Activated CD4-positive, alpha-beta T cell treated with anti-CD3 and anti-CD28 coated beads, Interleukin-2, amount 10 ng/mL, durations not matched to agents 7 days and 5 days (primary cell): ENCODE data around the gene CCNG2. TPM values are rescaled to one million over a fixed set of nuclear protein-coding genes. Genes with fewer than 3 reads are reported as not detected.

ENCODE experiments used
- CTCF ChIA-PET: fragments of 350-600 bp; sonication (Branson Sonifier 250); formaldehyde crosslinking; loops from one replicate; lab custom pipeline; 2021; ENCODE audit warnings: antibody characterized with exemption; lab: Charles Lee
- POLR2A ChIA-PET: fragments of 350-600 bp; sonication (Branson Sonifier 250); formaldehyde crosslinking; loops from one replicate; lab custom pipeline; 2021; ENCODE audit warnings: antibody characterized with exemption; lab: Charles Lee
- DNase-seq: peaks from one replicate; pipeline ENCODE4 v3.0.0-alpha.2; 2020
- H3K27ac Mint-ChIP-seq: one replicate; pipeline ENCODE4 v1.8.0; 2021; ENCODE audit warnings: mild to moderate bottlenecking, moderate library complexity, mixed read lengths
- H3K27me3 Mint-ChIP-seq: one replicate; pipeline ENCODE4 v1.8.0; 2021; ENCODE audit warnings: mixed read lengths
- H3K36me3 Mint-ChIP-seq: one replicate; pipeline ENCODE4 v1.8.0; 2021; ENCODE audit warnings: low read depth, mixed read lengths
- H3K4me1 Mint-ChIP-seq: one replicate; pipeline ENCODE4 v1.8.0; 2021; ENCODE audit warnings: mixed read lengths
- H3K4me3 Mint-ChIP-seq: one replicate; pipeline ENCODE4 v1.8.0; 2021; ENCODE audit warnings: mild to moderate bottlenecking, moderate library complexity, mixed read lengths
- H3K9me3 Mint-ChIP-seq: one replicate; pipeline ENCODE4 v1.8.0; 2021; ENCODE audit warnings: mixed read lengths
- total RNA-seq, 2 experiments: library from RNA; stranded (reverse); gene quantifications; one replicate each; pipeline ENCODE4 v1.2.3, GENCODE V29; 2021

Gene CCNG2
- total RNA-seq, 2 experiments from 2014 or later, result 28.1 to 31.5 TPM

- DNase-seq, result no peak
- POLR2A ChIA-PET, result no interaction called here
- peaks cover 8% of the 10 kb centered on the region for H3K4me1 Mint-ChIP-seq
- H3K36me3 Mint-ChIP-seq, result no peaks in the 10 kb centered on the region
- CTCF ChIA-PET, result interaction anchor here (0.6 to 1.5 kb wide), 10 partner anchors 9 to 117 kb away, joined by 3 to 6 read pairs (median 3); no protein-coding TSS in a partner anchor
- H3K4me3 Mint-ChIP-seq, result no peak overlapping the region
- H3K27ac Mint-ChIP-seq, result no peak overlapping the region
- peaks cover 11% of the 10 kb centered on the region for H3K27me3 Mint-ChIP-seq
- no peaks in the 10 kb centered on the region for H3K9me3 Mint-ChIP-seq
Measured at GRCh38 chr4:77199276-77199675, 42.3 kb downstream of the CCNG2 start.

GRCh38 chr4:77199701-77200100 lies 42.7 kb downstream of the CCNG2 start:
- Mint-ChIP-seq H3K27ac (no peak overlapping the region), H3K27me3 (peaks cover 12% of the 10 kb centered on the region)

GRCh38 chr4:77201343-77201742 lies 44.3 kb downstream of the CCNG2 start:
- no peaks in the 10 kb centered on the region for H3K36me3 Mint-ChIP-seq
- DNase-seq, result no peak
- ChIA-PET POLR2A (no interaction called here), CTCF (interaction anchor here (0.8 to 4.2 kb wide), 3 partner anchors 11 to 105 kb away, joined by 3 to 35 read pairs (median 23); no protein-coding TSS in a partner anchor)
- H3K27me3 Mint-ChIP-seq, result peaks cover 9% of the 10 kb centered on the region
- peaks cover 5% of the 10 kb centered on the region for H3K4me1 Mint-ChIP-seq
- H3K9me3 Mint-ChIP-seq, result no peaks in the 10 kb centered on the region
- no peak overlapping the region for H3K4me3 Mint-ChIP-seq
- no peak overlapping the region for H3K27ac Mint-ChIP-seq

More at GRCh38 chr4:77199701-77200100, 42.7 kb downstream of the CCNG2 start:
- peaks cover 5% of the 10 kb centered on the region for H3K4me1 Mint-ChIP-seq
- H3K4me3 Mint-ChIP-seq, result no peak overlapping the region
- H3K9me3 Mint-ChIP-seq, result no peaks in the 10 kb centered on the region
- ChIA-PET POLR2A (no interaction called here), CTCF (interaction anchor here (0.6 to 1.5 kb wide), 5 partner anchors 9 to 113 kb away, joined by 3 to 4 read pairs (median 3); no protein-coding TSS in a partner anchor)
- DNase-seq, result no peak
- no peaks in the 10 kb centered on the region for H3K36me3 Mint-ChIP-seq

GRCh38 chr4:77201857-77202256 lies 44.9 kb downstream of the CCNG2 start:
- H3K9me3 Mint-ChIP-seq, result no peaks in the 10 kb centered on the region
- ChIA-PET CTCF (interaction anchor here (0.5 to 4.2 kb wide), 6 partner anchors 11 to 222 kb away, joined by 3 to 35 read pairs (median 5); no protein-coding TSS in a partner anchor), POLR2A (no interaction called here)
- H3K4me1 Mint-ChIP-seq, result peaks cover 5% of the 10 kb centered on the region
- H3K27ac Mint-ChIP-seq, result no peak overlapping the region
- no peak for DNase-seq
- H3K4me3 Mint-ChIP-seq, result no peak overlapping the region
- H3K36me3 Mint-ChIP-seq, result no peaks in the 10 kb centered on the region
- peaks cover 9% of the 10 kb centered on the region for H3K27me3 Mint-ChIP-seq

GRCh38 chr4:77202491-77202890 lies 45.5 kb downstream of the CCNG2 start:
- peaks cover 5% of the 10 kb centered on the region for H3K4me1 Mint-ChIP-seq
- no peak overlapping the region for H3K27ac Mint-ChIP-seq
- POLR2A ChIA-PET, result no interaction called here
- H3K36me3 Mint-ChIP-seq, result no peaks in the 10 kb centered on the region
- no peak overlapping the region for H3K4me3 Mint-ChIP-seq
- H3K9me3 Mint-ChIP-seq, result no peaks in the 10 kb centered on the region
- peaks cover 9% of the 10 kb centered on the region for H3K27me3 Mint-ChIP-seq
- no peak for DNase-seq
- CTCF ChIA-PET, result interaction anchor here (0.5 to 4.2 kb wide), 9 partner anchors 9 to 222 kb away, joined by 3 to 35 read pairs (median 6); no protein-coding TSS in a partner anchor

- peaks cover 5% of the 10 kb centered on the region for H3K4me1 Mint-ChIP-seq
- DNase-seq, result peak; percentile 80
- H3K27me3 Mint-ChIP-seq, result peaks cover 9% of the 10 kb centered on the region
- ChIA-PET CTCF (interaction anchor here (0.8 to 4.2 kb wide), 17 partner anchors 10 to 307 kb away, joined by 3 to 35 read pairs (median 4); no protein-coding TSS in a partner anchor), POLR2A (interaction anchor here (0.6 kb wide), 2 partner anchors 465 to 1672 kb away, joined by 3 to 4 read pairs; no protein-coding TSS in a partner anchor)
- H3K4me3 Mint-ChIP-seq, result no peak overlapping the region
- H3K27ac Mint-ChIP-seq, result no peak overlapping the region
- no peaks in the 10 kb centered on the region for H3K9me3 Mint-ChIP-seq
- H3K36me3 Mint-ChIP-seq, result no peaks in the 10 kb centered on the region
Measured at GRCh38 chr4:77203380-77204197, 46.6 kb downstream of the CCNG2 start.

- DNase-seq, result no peak
- H3K27ac Mint-ChIP-seq, result no peak overlapping the region
- peaks cover 5% of the 10 kb centered on the region for H3K4me1 Mint-ChIP-seq
- H3K27me3 Mint-ChIP-seq, result peaks cover 6% of the 10 kb centered on the region
- H3K36me3 Mint-ChIP-seq, result no peaks in the 10 kb centered on the region
- no peaks in the 10 kb centered on the region for H3K9me3 Mint-ChIP-seq
- CTCF ChIA-PET, result interaction anchor here (1.1 to 4.2 kb wide), 6 partner anchors 11 to 109 kb away, joined by 4 to 35 read pairs (median 8); no protein-coding TSS in a partner anchor
- no peak overlapping the region for H3K4me3 Mint-ChIP-seq
- POLR2A ChIA-PET, result no interaction called here
Measured at GRCh38 chr4:77204621-77205020, 47.6 kb downstream of the CCNG2 start.

GRCh38 chr4:77209012-77209411 lies 52.0 kb downstream of the CCNG2 start:
- POLR2A ChIA-PET, result no interaction called here
- H3K36me3 Mint-ChIP-seq, result no peaks in the 10 kb centered on the region

GRCh38 chr4:77209936-77210335 lies 52.9 kb downstream of the CCNG2 start:
- Mint-ChIP-seq H3K4me3 (no peak overlapping the region), H3K36me3 (no peaks in the 10 kb centered on the region), H3K4me1 (no peaks in the 10 kb centered on the region), H3K27ac (no peak overlapping the region), H3K9me3 (no peaks in the 10 kb centered on the region), H3K27me3 (no peaks in the 10 kb centered on the region)
- no peak for DNase-seq
- ChIA-PET POLR2A (no interaction called here), CTCF (interaction anchor here (0.9 kb wide), 1 partner anchor 309 kb away, joined by 3 read pairs; no protein-coding TSS in a partner anchor)

More at GRCh38 chr4:77209012-77209411, 52.0 kb downstream of the CCNG2 start:
- Mint-ChIP-seq H3K4me1 (no peaks in the 10 kb centered on the region), H3K27ac (no peak overlapping the region), H3K4me3 (no peak overlapping the region), H3K9me3 (no peaks in the 10 kb centered on the region), H3K27me3 (peaks cover 3% of the 10 kb centered on the region)
- no peak for DNase-seq
- CTCF ChIA-PET, result interaction anchor here (0.8 to 1.8 kb wide), 3 partner anchors 9 to 113 kb away, joined by 3 to 6 read pairs (median 5); no protein-coding TSS in a partner anchor

GRCh38 chr4:77215107-77215506 lies 58.1 kb downstream of the CCNG2 start:
- H3K4me3 Mint-ChIP-seq, result no peak overlapping the region
- no peak for DNase-seq

GRCh38 chr4:77217526-77217925 lies 60.5 kb downstream of the CCNG2 start:
- Mint-ChIP-seq H3K27me3 (no peaks in the 10 kb centered on the region), H3K4me3 (no peak overlapping the region), H3K36me3 (no peaks in the 10 kb centered on the region), H3K9me3 (no peaks in the 10 kb centered on the region), H3K4me1 (no peaks in the 10 kb centered on the region), H3K27ac (no peak overlapping the region)
- POLR2A ChIA-PET, result no interaction called here
- CTCF ChIA-PET, result no interaction called here
- DNase-seq, result no peak

More at GRCh38 chr4:77215107-77215506, 58.1 kb downstream of the CCNG2 start:
- ChIA-PET POLR2A (no interaction called here), CTCF (interaction anchor here (1.3 to 1.6 kb wide), 2 partner anchors 12 to 16 kb away, joined by 3 read pairs; no protein-coding TSS in a partner anchor)
- no peaks in the 10 kb centered on the region for H3K4me1 Mint-ChIP-seq
- H3K36me3 Mint-ChIP-seq, result no peaks in the 10 kb centered on the region
- no peak overlapping the region for H3K27ac Mint-ChIP-seq
- no peaks in the 10 kb centered on the region for H3K27me3 Mint-ChIP-seq
- H3K9me3 Mint-ChIP-seq, result no peaks in the 10 kb centered on the region

- H3K27me3 Mint-ChIP-seq, result peaks cover 3% of the 10 kb centered on the region
- no peak for DNase-seq
- CTCF ChIA-PET, result no interaction called here
- no peaks in the 10 kb centered on the region for H3K36me3 Mint-ChIP-seq
- H3K9me3 Mint-ChIP-seq, result no peaks in the 10 kb centered on the region
- no peaks in the 10 kb centered on the region for H3K4me1 Mint-ChIP-seq
- no peak overlapping the region for H3K27ac Mint-ChIP-seq
- POLR2A ChIA-PET, result no interaction called here
- H3K4me3 Mint-ChIP-seq, result no peak overlapping the region
Measured at GRCh38 chr4:77219266-77219665, 62.3 kb downstream of the CCNG2 start.
